Measurements from ENCODE around the gene RFLNA.

DNA sequence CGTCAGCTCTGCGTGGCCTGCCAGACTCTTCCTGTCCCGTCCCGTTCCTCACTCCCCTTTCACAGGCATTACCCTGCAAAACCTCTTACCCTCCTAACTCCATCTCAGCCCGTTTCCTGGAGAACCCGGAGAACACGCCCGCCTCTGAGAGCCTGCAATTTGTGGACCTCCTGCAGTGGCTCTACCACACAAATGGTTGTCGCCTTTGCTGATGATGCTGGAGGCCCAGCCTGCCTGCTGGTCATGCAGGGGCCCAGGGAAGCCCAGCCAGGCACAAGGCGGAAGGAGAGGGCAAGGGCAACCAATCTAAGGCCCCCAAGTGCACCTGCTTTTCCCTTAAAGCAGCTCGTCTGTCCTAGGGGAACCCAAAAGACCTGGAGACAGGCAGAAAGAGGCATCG, 22.5 kb downstream of the RFLNA start:
- no peak for TF ChIP-seq CTCF (IDR thresholded peaks at IDR 0.05; ENCODE audit: poor library complexity)
- TF ChIP-seq EZH2 (IDR thresholded peaks at IDR 0.05; ENCODE audit: borderline replicate concordance): no peak
- no peak for TF ChIP-seq EZH2phosphoT487 (IDR thresholded peaks at IDR 0.05; ENCODE audit: low read depth, severe bottlenecking, unreplicated experiment)
